Measurements from ENCODE around the gene CMSS1. TPM values are rescaled to one million over a fixed set of nuclear protein-coding genes. Genes with fewer than 3 reads are reported as not detected.

Gene CMSS1
- total and polyA plus RNA-seq, 2 of the 13 experiments (the other 11 are each of a cell fraction or from before 2014, with no cell fraction given): 6.4 to 48.7 TPM

GRCh38 chr3:99846477-99847160 is 29.0 kb downstream of the CMSS1 start (continued):
- TF ChIP-seq CREB1 (IDR thresholded peaks at IDR 0.05): no peak; the same call in 1 of the 2 replicates
- peak; percentile 21; the same call in 1 of the 2 replicates for TF ChIP-seq CREB1 (CRISPR knock-in tag; IDR thresholded peaks at IDR 0.05)
- no peak for TF ChIP-seq CBX5 (CRISPR knock-in tag; IDR thresholded peaks at IDR 0.05; ENCODE audit: borderline replicate concordance)
- no peak for TF ChIP-seq MNT (IDR thresholded peaks at IDR 0.05)
- TF ChIP-seq KLF11 (CRISPR knock-in tag; IDR thresholded peaks at IDR 0.05): no peak
- no peak for TF ChIP-seq PRPF4 (IDR thresholded peaks at IDR 0.05; ENCODE audit: low read depth, low read length, poor library complexity, severe bottlenecking)
- 0 out of 2 replicates have a peak, but pooled peaks have one; percentile 18 for TF ChIP-seq ZBED4 (CRISPR knock-in tag; IDR thresholded peaks at IDR 0.05; ENCODE audit: borderline replicate concordance)
- no peak for TF ChIP-seq NR2F2 (IDR thresholded peaks at IDR 0.05; ENCODE audit: borderline replicate concordance, low read depth)
- TF ChIP-seq ZNF354B (CRISPR knock-in tag; IDR thresholded peaks at IDR 0.05): no peak
- TF ChIP-seq AFF4 (CRISPR knock-in tag; IDR thresholded peaks at IDR 0.05): no peak
- no peak for TF ChIP-seq ZNF468 (CRISPR knock-in tag; IDR thresholded peaks at IDR 0.05)
- TF ChIP-seq ZNF275 (CRISPR knock-in tag; IDR thresholded peaks at IDR 0.05; ENCODE audit: borderline replicate concordance): no peak
- TF ChIP-seq AGO2 (optimal IDR thresholded peaks at IDR 0.05; ENCODE audit: low read depth, low read length): no peak
- TF ChIP-seq ZNF549 (CRISPR knock-in tag; IDR thresholded peaks at IDR 0.05): no peak
- no peak for TF ChIP-seq PLSCR1 (CRISPR knock-in tag; IDR thresholded peaks at IDR 0.05; ENCODE audit: borderline replicate concordance)
- TF ChIP-seq ZNF605 (CRISPR knock-in tag; IDR thresholded peaks at IDR 0.05): no peak
- no peak; the same call in 1 of the 2 replicates for TF ChIP-seq TCF7 (IDR thresholded peaks at IDR 0.05; ENCODE audit: low read depth)
- no peak for TF ChIP-seq ZFY (CRISPR knock-in tag; IDR thresholded peaks at IDR 0.05)
- TF ChIP-seq NPAS2 (CRISPR knock-in tag; IDR thresholded peaks at IDR 0.05; ENCODE audit: borderline replicate concordance): no peak

Data from HepG2 (cell line).